Activated CD4-positive, CD25-positive, alpha-beta regulatory T cell treated with anti-CD3 and anti-CD28 coated beads, Interleukin-2, amount 50 U/mL, for 16 hours (primary cell): ENCODE data around the gene BACH2.

Experiments used
- DNase-seq: peaks from one replicate; pipeline ENCODE4 v3.0.0-alpha.2; 2020; ENCODE audit warnings: low read depth, low spot score

The BACH2 gene

GRCh38 chr6:89999945-90000825, 296.5 kb downstream of the BACH2 start:
- no peak for DNase-seq

- no peak for DNase-seq
These were observed 297.5 kb downstream of the BACH2 start for GRCh38 chr6:89999154-89999553.

DNA sequence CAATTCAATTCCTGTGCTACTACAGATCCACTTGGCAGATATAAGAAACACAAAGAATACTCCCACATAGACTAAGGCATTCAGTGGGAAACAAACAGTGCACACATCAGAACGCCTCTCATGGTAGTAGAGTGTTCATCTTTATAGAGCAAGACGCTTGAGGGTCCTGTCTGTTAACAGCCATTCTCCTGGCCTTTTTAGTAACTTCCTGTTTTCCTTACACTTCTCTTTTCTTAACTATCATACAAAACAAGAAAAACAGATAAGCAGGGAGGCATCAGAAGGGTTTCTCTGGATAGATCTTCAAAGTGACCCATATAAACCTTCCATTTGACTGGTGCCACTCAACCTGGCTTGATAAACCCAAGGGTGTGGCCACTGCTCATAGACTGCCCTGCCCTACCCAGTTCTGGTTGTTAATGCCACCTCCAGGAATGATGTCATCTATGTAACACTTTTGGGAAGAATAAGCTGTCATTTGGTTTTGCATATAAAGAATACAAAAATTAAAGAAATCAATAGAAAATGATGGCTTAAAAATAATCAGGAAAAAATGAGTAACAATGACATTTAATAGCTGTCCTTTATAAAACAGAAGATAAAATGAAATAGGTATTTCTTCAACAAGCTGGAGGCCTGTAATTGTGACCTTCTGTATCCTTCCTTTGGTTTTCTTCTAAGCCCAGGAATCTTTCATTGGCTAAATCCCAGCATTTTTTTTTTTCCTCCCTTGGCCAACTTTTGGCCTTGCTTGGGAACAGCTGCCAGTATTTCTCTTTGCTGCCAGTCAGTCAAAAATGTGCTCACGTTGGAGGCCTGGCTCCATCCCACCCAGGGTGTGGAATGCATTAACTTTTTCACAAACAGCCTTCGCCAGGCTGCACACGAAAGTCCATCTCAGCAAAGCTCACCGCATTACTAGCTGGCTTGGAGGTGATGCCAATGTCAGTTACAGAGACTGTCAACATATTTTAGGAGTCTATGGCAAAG, 298.9 kb downstream of the BACH2 start:
- no peak for DNase-seq

DNA sequence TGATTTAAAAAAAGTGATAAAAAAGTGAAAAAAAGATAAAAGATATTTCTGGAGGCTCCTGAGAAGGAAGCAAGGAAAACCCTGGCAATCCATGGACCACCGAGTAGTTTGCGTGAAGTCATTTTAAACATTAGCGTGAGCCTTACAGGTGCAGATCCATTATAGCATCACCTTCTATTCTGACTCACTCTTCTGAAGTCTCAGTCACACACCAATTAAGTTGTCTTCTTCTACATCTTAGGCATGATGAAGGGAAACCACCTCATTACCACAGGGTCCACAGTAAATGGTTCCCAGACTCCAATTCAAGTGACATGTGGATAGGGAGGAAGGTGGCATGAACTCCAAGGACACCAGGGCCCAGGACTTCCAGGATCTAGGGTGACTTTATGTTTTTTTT, 303.2 kb downstream of the BACH2 start:
- no peak for DNase-seq

GRCh38 chr6:89992818-89993217, 303.8 kb downstream of the BACH2 start:
- DNase-seq: no peak

DNA sequence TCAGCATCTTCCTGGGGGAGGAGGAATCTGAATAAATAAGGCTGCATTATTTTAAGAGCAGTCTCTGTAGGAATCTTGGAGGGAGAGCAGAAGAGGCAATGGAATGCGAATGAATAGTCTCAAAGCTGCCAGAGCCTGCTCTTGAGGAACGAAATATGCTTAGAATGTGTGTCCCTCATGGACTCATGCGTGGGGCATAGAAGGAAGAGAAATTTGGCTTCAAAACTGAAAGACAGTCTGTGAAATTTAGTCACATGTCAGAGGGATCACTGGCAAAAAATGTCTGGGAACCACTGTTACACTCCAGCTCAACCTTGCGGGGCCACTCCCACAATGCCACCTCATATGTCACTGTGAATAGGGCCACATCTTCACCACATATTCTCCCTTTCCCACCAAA, 306.9 kb downstream of the BACH2 start:
- no peak for DNase-seq

DNA sequence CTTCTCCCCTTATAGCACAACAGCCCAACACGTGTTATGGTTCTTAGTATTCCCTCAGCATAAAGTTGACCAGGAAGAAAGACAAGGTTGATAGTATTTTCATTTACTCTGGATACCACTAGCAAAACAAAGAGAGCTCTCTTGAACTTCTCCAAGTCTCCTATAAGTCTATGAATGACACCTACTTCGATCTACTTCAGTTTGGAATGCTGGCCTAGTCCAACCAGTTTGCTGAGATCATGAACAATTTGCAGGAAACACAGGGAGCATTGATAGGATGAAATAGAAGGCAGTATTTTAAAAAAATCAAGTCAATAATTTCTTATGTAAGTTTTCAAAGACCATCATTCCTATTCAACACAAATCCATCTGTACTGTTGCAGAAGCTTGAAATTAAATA, 308.8 kb downstream of the BACH2 start:
- DNase-seq: no peak

DNA sequence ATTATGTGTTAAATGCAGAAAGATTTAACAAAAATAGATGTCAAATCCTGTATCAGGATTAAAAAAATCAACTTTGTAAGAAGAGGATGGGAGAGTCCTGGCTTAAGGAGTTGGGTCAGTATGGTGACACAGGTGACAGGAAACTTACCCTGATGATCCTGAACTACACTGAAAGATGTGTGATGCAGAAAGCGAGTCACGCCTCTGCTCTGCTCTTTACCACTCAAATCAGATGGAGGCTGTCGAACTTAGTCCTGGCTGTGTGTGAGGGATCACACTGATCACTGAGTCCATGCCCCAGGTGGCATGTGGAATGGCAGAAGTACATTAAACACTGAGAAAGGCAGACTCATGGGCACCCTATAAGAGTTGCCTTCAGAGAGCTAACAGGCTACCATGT, 309.5 kb downstream of the BACH2 start:
- no peak for DNase-seq

DNA sequence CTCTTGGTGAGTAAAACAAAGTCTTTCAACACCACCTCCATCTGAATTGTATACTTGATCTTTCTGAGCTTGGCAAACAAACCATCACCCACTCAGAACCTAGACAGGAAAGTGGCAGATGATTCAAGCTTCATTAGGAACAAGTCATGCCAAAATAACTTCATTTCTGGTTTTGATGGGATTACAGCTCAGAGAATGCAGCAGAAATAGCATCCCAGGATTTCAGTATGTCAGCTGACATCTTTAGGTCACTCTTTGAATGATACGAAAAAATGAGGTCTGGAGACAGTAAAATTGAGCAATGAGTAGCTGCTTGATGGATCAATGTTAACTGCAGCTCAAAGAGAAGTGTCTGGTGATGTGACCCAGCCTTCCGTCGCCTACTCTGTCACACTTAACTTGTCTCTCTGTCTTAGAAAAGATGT, 310.0 kb downstream of the BACH2 start:
- DNase-seq: no peak

DNA sequence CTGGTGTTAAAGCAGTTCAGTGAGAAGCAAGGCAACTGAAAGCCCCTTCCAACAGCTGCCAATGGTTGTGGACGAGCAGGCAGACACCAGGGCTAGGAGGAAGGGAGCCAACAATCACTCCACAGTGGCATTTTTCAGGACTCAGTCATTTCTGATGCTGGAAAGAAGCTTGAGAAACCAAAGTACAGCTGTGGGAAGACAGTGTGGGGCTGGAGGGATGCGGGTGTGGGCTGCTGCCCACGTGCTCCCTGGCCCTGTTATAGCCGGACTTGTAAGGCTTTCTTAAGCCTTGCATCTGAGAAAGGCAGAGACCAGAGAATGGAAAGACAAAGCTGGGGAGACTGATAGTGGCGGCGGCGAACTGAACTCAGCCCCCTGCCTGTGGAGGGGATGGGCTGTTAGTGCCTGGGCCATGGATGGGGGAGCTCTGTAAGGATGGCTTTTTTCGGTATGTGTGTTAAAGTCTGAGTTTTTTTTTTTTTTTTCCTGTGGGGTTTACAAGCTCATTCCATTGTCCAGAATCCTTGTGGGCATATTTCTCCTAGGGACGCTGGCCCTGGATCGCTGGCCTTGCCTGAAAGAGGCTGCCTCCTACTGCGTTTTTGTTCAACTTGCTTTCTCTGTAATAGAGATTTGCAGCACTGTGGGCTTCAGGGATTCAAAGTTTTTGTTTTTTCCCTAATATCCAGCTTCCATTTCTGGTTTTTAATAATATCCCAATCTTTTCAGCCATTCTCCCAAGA, 310.7 kb downstream of the BACH2 start:
- no peak for DNase-seq

GRCh38 chr6:89984926-89985750, 311.5 kb downstream of the BACH2 start:
- DNase-seq: no peak

DNA sequence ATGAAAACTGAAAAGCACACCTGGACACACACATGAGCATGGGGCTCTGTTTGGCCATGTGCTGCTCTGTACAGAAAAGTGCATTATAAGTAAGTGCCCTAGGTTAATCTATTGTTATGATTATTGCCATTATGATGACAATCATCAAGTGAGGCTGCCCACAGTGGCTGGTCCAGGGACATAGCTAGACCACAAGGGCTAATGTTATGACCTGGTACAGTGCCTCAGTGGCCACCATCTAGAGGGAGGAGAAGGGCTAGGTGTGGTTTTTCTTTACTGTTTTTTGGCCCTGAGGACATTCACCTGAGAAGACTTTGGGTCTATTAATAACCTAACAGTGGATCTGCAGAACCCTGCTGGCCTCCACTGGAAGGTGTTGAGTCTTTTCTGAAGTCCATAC, 316.3 kb downstream of the BACH2 start:
- DNase-seq: no peak

- no peak for DNase-seq
These were observed 317.0 kb downstream of the BACH2 start for GRCh38 chr6:89979481-89980119.

- DNase-seq: no peak
These were observed 317.9 kb downstream of the BACH2 start for GRCh38 chr6:89978749-89979145.

GRCh38 chr6:89977808-89978748, 318.6 kb downstream of the BACH2 start:
- DNase-seq: no peak

- no peak for DNase-seq
These were observed 320.0 kb downstream of the BACH2 start for GRCh38 chr6:89976694-89977020.

- no peak for DNase-seq
These were observed 320.5 kb downstream of the BACH2 start for GRCh38 chr6:89975991-89976693.

DNA sequence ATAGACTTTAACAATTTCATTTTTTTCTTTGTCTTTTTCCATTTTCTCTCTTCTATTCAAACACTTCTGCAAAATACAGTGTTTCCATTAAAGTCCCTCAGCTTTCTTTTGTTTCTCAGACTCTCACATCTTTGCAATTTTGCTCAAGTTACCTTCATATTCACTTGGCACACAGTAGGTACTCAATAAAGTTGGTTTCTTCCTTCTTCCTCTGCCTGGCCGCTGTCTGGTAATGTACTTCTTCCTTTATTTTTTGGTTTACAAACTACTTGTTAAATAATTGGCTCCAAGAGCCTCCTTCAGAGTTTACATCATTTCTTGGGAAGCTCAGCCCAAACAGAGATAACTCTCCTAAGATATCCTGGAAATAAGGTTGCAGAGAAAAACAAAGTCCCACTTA, 321.3 kb downstream of the BACH2 start:
- no peak for DNase-seq

- DNase-seq: no peak
These were observed 321.8 kb downstream of the BACH2 start for GRCh38 chr6:89974834-89975233.
